Osteoblast (primary cell): Measurements from ENCODE around the gene GOLM1. TPM values are rescaled to one million over a fixed set of nuclear protein-coding genes. Genes with fewer than 3 reads are reported as not detected.

ENCODE experiments used
- DNase-seq: peaks from one replicate; pipeline ENCODE4 v3.0.0; 2011; ENCODE audit warnings: low spot score, mixed read lengths; ENCODE audit not compliant: insufficient read length; ENCODE audit errors: missing footprints
- H2AFZ ChIP-seq: 2 replicates; pipeline ENCODE4 v1.6.0; 2011; ENCODE audit warnings: mild to moderate bottlenecking, low read length
- H3K27ac ChIP-seq: 2 replicates; pipeline ENCODE4 v1.5.1; 2011; ENCODE audit warnings: mild to moderate bottlenecking, low read depth, low read length, moderate library complexity
- H3K27me3 ChIP-seq: 2 replicates; pipeline ENCODE4 v1.6.0; 2012; ENCODE audit warnings: mild to moderate bottlenecking, control low read depth, inconsistent platforms, low read length, moderate library complexity; ENCODE audit not compliant: insufficient read depth
- H3K36me3 ChIP-seq: 2 replicates; pipeline ENCODE4 v1.5.1; 2011; ENCODE audit warnings: mild to moderate bottlenecking, low read length, control low read depth, moderate library complexity; ENCODE audit not compliant: insufficient read depth
- H3K4me1 ChIP-seq: 2 replicates; pipeline ENCODE4 v1.5.1; 2011; ENCODE audit warnings: mild to moderate bottlenecking, low read length, control low read depth, moderate library complexity; ENCODE audit not compliant: insufficient read depth
- H3K4me2 ChIP-seq: 2 replicates; pipeline ENCODE4 v1.6.0; 2011; ENCODE audit warnings: mild to moderate bottlenecking, low read length; ENCODE audit not compliant: insufficient read depth
- H3K4me3 ChIP-seq: fragments of 200-600 bp; sonication (generic); 3 replicates; pipeline ENCODE4 v1.5.1; 2012; ENCODE audit warnings: mild to moderate bottlenecking, low read length, inconsistent platforms; ENCODE audit not compliant: insufficient read depth
- H3K79me2 ChIP-seq: 2 replicates; pipeline ENCODE4 v1.6.0; 2012; ENCODE audit warnings: mild to moderate bottlenecking, low read length, control low read depth, inconsistent platforms; ENCODE audit not compliant: insufficient read depth
- H3K9me3 ChIP-seq: 2 replicates; pipeline ENCODE4 v1.5.1; 2011; ENCODE audit warnings: low read depth, low read length, control low read depth
- H4K20me1 ChIP-seq: 2 replicates; pipeline ENCODE4 v1.6.0; 2012; ENCODE audit warnings: mild to moderate bottlenecking, low read length, control low read depth; ENCODE audit not compliant: insufficient read depth
- CTCF ChIP-seq: IDR thresholded peaks from 2 replicates; pipeline ENCODE4 v1.5.1; 2011; ENCODE audit warnings: mild to moderate bottlenecking, low read depth, low read length, moderate library complexity; ENCODE audit errors: extremely low read depth
- total RNA-seq: library from RNA; depleted of rRNA; stranded (reverse); fragments of >200 nt; gene quantifications from 2 replicates; pipeline ENCODE4 v1.2.3, GENCODE V29; 2012

Gene GOLM1
- total RNA-seq, 1 donor, result 85.0 TPM

GRCh38 chr9:86082870-86083269 lies 16.5 kb downstream of the GOLM1 start:
- no peak overlapping the region for H3K4me2 ChIP-seq
- peaks cover 2% of the 10 kb centered on the region for H3K4me1 ChIP-seq
- peaks cover 2% of the 10 kb centered on the region for H3K79me2 ChIP-seq
- H3K27me3 ChIP-seq, result no peaks in the 10 kb centered on the region
- H3K27ac ChIP-seq, result no peak overlapping the region
- DNase-seq, result no peak
- no peak overlapping the region for H3K4me3 ChIP-seq
- no peak for TF ChIP-seq CTCF
- H4K20me1 ChIP-seq, result no peaks in the 10 kb centered on the region
- no peak overlapping the region for H2AFZ ChIP-seq
- no peaks in the 10 kb centered on the region for H3K9me3 ChIP-seq
- no peaks in the 10 kb centered on the region for H3K36me3 ChIP-seq

GRCh38 chr9:86079865-86080469 lies 19.4 kb downstream of the GOLM1 start:
- no peaks in the 10 kb centered on the region for H3K36me3 ChIP-seq
- TF ChIP-seq CTCF, result no peak
- H4K20me1 ChIP-seq, result no peaks in the 10 kb centered on the region
- H3K4me3 ChIP-seq, result no peak overlapping the region
- H2AFZ ChIP-seq, result no peak overlapping the region
- peaks cover 2% of the 10 kb centered on the region for H3K79me2 ChIP-seq
- H3K27me3 ChIP-seq, result no peaks in the 10 kb centered on the region
- H3K27ac ChIP-seq, result no peak overlapping the region
- no peak overlapping the region for H3K4me2 ChIP-seq
- H3K4me1 ChIP-seq, result peaks cover 6% of the 10 kb centered on the region
- no peaks in the 10 kb centered on the region for H3K9me3 ChIP-seq
- no peak for DNase-seq

DNA sequence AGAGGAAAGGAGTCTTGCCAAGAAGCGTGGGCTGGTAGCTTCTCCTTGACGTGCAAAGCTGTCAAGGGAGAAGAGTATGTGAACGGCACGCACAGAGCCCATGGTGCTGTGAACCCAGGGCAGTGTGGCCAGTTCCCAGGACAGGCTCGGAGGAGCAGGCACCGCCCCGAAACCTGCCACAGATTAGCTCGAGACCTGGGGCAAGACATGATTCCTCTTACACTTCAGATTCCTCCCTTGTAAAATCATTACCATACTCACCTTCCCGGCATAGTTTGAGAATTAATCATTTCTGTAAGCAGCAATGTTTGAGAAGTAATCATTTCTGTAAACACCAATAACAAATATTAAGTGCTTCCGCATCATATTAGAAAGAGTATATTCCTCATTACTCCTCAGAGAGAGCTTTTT lies 19.9 kb downstream of the GOLM1 start:
- Histone ChIP-seq H4K20me1 (no peaks in the 10 kb centered on the region), H3K4me1 (peaks cover 6% of the 10 kb centered on the region), H3K36me3 (no peaks in the 10 kb centered on the region), H3K27ac (no peak overlapping the region), H3K79me2 (peaks cover 2% of the 10 kb centered on the region), H2AFZ (no peak overlapping the region), H3K4me2 (no peak overlapping the region), H3K27me3 (no peaks in the 10 kb centered on the region), H3K4me3 (no peak overlapping the region), H3K9me3 (no peaks in the 10 kb centered on the region)
- no peak for DNase-seq
- no peak for TF ChIP-seq CTCF

GRCh38 chr9:86078731-86079130 lies 20.6 kb downstream of the GOLM1 start:
- Histone ChIP-seq H3K36me3 (no peaks in the 10 kb centered on the region), H3K4me2 (no peak overlapping the region), H3K27me3 (no peaks in the 10 kb centered on the region), H3K27ac (no peak overlapping the region), H2AFZ (no peak overlapping the region), H4K20me1 (no peaks in the 10 kb centered on the region), H3K79me2 (no peaks in the 10 kb centered on the region), H3K4me1 (peaks cover 7% of the 10 kb centered on the region), H3K9me3 (no peaks in the 10 kb centered on the region), H3K4me3 (no peak overlapping the region)
- no peak for DNase-seq
- no peak for TF ChIP-seq CTCF
